ENCODE results near the gene CALU. TPM values are rescaled to one million over a fixed set of nuclear protein-coding genes. Genes with fewer than 3 reads are reported as not detected.

CALU gene
- total RNA-seq, 2 experiments from 2014 or later: 29.5 to 32.1 TPM

DNA sequence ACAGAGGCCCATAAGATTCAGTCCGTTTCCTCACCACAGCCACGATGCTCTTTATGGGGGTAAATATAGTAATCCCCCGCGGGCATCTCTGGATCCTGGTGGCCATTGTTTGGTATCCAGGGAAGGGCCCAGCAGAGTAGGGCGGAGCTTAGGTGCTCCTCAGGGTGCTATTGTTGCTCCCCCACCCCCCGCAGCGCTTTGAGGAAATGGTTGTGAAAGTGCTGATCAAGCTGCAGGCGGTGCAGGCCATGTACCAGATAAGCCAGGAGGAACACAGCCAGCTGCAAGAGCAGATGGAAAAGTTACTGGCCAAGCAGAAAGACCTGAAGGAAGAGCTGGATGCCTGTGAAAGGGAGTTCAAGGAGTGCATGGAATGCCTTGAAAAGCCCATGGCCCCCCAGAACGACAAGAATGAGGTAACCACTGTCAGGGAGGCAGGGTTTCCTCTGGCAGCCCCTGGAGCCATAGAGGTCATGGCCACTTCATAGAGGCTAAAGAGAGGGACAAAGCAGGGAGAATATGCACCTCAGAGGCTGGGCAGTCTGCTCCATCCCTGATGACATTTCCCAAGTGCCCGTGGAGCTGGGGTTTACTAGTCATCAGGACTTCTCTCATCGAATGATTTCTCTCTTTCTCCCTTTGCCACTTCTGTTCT, 73.5 kb downstream of the CALU start:
- Mint-ChIP-seq H3K27me3 (no peaks in the 10 kb centered on the region), H3K4me3 (no peak overlapping the region), H3K9me3 (no peaks in the 10 kb centered on the region), H3K36me3 (ENCODE audit: low read depth) (no peaks in the 10 kb centered on the region), H3K4me1 (no peaks in the 10 kb centered on the region), H3K27ac (no peak overlapping the region)
- CTCF ChIA-PET: interaction anchor here (1.4 to 1.6 kb wide), 2 partner anchors 17 to 29 kb away, joined by 4 to 6 read pairs; no protein-coding TSS in a partner anchor
- POLR2A ChIA-PET: no interaction called here
- DNase-seq: no peak

GRCh38 chr7:128814499-128814898, 75.3 kb downstream of the CALU start:
- Mint-ChIP-seq H3K4me3 (no peak overlapping the region), H3K27ac (no peak overlapping the region), H3K27me3 (no peaks in the 10 kb centered on the region), H3K4me1 (no peaks in the 10 kb centered on the region), H3K36me3 (ENCODE audit: low read depth) (no peaks in the 10 kb centered on the region), H3K9me3 (no peaks in the 10 kb centered on the region)
- ChIA-PET POLR2A (no interaction called here), CTCF (interaction anchor here (1.0 to 1.2 kb wide), 2 partner anchors 8 to 21 kb away, joined by 3 to 4 read pairs; no protein-coding TSS in a partner anchor)
- no peak for DNase-seq

DNA sequence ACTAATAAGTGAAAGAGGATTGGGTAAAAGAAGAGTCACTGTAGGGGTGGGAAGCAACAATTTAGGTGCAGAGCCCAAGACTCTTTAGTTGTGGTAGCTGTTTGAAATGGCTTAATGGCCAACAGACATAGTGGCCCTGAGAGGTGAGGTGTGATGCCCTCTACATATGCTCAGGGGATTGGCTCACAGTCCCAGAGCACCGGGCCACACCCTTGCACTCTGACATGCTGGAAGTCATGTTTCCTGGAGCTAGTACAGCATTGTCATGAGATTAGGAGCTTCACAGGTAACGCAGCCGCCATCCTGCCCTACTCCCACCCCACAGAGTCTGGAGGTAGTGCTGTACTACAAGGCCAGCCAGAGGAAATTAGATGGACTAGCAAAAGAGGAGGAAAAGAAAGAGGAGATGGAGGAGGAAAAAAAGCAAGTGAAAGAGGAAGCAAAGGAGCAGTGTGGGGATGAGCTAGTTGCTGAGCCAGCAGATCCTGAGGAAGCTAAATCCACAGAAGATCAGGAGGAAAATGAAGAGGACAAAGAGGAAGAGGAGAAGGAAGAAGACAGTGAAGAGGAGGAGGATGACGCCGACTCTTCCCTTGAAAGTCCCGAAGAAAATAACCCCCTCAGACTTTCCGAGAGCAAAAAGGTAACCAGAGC, 76.3 kb downstream of the CALU start:
- Mint-ChIP-seq H3K27ac (no peak overlapping the region), H3K27me3 (no peaks in the 10 kb centered on the region), H3K4me3 (no peak overlapping the region), H3K36me3 (ENCODE audit: low read depth) (no peaks in the 10 kb centered on the region), H3K4me1 (peaks cover 4% of the 10 kb centered on the region), H3K9me3 (no peaks in the 10 kb centered on the region)
- no peak for DNase-seq
- POLR2A ChIA-PET: no interaction called here
- CTCF ChIA-PET: interaction anchor here (0.9 to 1.2 kb wide), 2 partner anchors 13 to 20 kb away, joined by 3 to 4 read pairs; no protein-coding TSS in a partner anchor

DNA sequence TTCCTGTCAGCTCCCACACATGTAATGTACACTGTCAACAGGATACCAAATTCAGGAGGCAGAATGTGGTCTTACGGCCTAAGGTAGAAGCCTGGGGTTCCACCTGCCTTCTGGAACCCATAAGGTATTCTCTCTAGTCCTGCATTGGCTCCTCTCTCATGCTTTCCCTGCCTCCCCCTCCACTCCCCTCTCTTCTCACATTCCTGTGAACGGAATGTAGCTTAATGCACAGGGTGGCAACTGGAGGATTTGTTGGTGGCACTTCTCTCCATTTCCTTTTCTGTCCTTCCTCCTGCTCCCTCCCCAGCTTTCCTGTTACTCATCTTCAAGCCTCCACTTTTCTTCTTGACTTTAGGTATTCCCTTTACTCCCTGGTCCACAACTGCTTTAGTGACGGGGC, 79.5 kb downstream of the CALU start:
- Mint-ChIP-seq H3K4me1 (peaks cover 4% of the 10 kb centered on the region), H3K27ac (no peak overlapping the region), H3K27me3 (no peaks in the 10 kb centered on the region), H3K4me3 (no peak overlapping the region), H3K36me3 (ENCODE audit: low read depth) (no peaks in the 10 kb centered on the region), H3K9me3 (no peaks in the 10 kb centered on the region)
- ChIA-PET CTCF (interaction anchor here (1.4 to 2.4 kb wide), 2 partner anchors 8 to 273 kb away, joined by 3 to 6 read pairs; no protein-coding TSS in a partner anchor), POLR2A (no interaction called here)
- DNase-seq: no peak

Other genes starting within 250 kb of the CALU start
- gene GARIN1A, start 67.1 kb upstream of the CALU start, total RNA-seq: under 1 TPM; 0.48 to 0.92 TPM
- not detected for gene OPN1SW, start 36.4 kb downstream of the CALU start, total RNA-seq
- 1 to 10 TPM; 5.1 to 6.8 TPM for gene CCDC136, start 52.6 kb downstream of the CALU start, total RNA-seq
- gene FLNC, start 91.0 kb downstream of the CALU start, total RNA-seq: not detected
- 100 to 1,000 TPM; 123 to 143 TPM for gene ATP6V1F, start 123.5 kb downstream of the CALU start, total RNA-seq
- under 1 TPM; 0.10 to 0.12 TPM for gene KCP, start 171.3 kb downstream of the CALU start, total RNA-seq
- gene IRF5, start 198.6 kb downstream of the CALU start, total RNA-seq: 1 to 10 TPM; 6.5 to 6.7 TPM